Measurements from ENCODE around the gene USP7. TPM values are rescaled to one million over a fixed set of nuclear protein-coding genes. Genes with fewer than 3 reads are reported as not detected.

The USP7 gene
- polyA plus RNA-seq, 2 of the 4 experiments (the other 2 are of a cell fraction) = 39.6 to 65.9 TPM

DNA sequence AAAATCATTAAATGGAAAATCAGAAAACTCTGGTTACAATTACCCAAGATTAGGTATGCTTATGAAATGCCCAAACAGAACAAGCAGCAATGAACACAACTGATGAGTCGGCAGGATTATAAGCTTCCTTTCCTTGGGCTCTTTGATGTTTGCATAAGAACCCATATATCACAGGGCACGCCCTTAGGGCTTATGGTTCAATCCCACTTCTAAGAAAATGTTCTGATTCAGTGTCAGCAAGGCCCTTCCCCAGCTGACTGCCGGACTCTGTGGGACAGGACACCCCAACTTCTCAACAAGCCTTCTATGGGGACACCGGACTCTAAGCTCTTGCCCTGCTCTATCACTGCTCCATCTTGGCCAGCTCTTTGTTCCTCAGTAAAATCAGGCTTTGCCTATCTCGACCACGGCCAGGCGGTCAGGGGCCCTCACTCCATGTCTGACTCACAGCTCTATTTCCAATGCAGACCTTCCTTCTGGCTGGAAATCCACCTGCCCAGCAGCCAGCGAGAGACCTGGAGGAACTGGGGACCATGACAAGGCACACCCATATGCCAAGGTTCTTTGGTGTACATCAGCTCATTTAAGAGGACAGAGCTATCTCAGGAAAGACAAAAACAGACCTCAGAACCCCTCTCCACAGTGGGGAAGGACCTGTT is 54.8 kb downstream of the USP7 start:
- TF ChIP-seq EP300 (IDR thresholded peaks at IDR 0.05) (no peak), MAFK (IDR thresholded peaks at IDR 0.05; ENCODE audit: partially characterized antibody) (peak; percentile 89), TP53 (CRISPR knock-in tag; IDR thresholded peaks at IDR 0.05) (no peak)
- TF ChIP-seq, protein P1, sequence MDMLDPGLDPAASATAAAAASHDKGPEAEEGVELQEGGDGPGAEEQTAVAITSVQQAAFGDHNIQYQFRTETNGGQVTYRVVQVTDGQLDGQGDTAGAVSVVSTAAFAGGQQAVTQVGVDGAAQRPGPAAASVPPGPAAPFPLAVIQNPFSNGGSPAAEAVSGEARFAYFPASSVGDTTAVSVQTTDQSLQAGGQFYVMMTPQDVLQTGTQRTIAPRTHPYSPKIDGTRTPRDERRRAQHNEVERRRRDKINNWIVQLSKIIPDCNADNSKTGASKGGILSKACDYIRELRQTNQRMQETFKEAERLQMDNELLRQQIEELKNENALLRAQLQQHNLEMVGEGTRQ (IDR thresholded peaks at IDR 0.05) = no peak
- H3K4me3 ChIP-seq = no peak overlapping the region
- H3K9me3 ChIP-seq = no peaks in the 10 kb centered on the region
- no peak for DNase-seq (ENCODE audit: low read depth in 1 of 2, low spot score in 1 of 2)
- POLR2A ChIA-PET = no interaction called here
- 88% methylated on average over 8 of the region's 8 CpGs for WGBS (ENCODE audit: missing lambda C conversion rate)
- H3K4me2 ChIP-seq = no peak overlapping the region
- peaks cover 6% of the 10 kb centered on the region; the same call in 1 of the 3 replicates for H3K4me1 ChIP-seq
- H3K27ac ChIP-seq = 0 out of 6 replicates have a peak overlapping the region, but pooled peaks of 1 of the 2 experiments have one; percentile 3
- no peak for FAIRE-seq
- CTCF ChIA-PET = interaction anchor here (0.6 to 1.5 kb wide), 6 partner anchors 19 to 340 kb away, joined by 3 to 6 read pairs (median 4); no protein-coding TSS in a partner anchor
- ATAC-seq = no peak

DNA sequence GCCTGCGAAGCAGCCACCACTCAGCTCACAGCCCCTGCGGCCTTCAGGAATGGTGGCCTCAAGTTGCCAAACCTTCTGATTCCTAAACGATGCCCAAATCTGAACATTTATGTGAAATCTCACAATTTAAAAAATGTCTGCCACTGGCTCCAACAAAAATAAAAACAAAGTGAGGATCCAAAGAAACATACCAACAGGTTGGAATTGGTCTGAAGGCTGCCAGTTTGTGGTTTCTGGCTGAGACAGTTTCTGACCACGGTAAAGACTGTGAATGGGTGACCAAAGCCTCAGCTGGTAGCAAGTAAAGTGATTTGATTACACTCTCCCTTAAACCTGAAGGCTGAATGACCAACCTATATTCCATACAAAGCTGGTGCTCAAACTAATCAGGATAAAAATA is 56.6 kb downstream of the USP7 start:
- ATAC-seq = no peak
- Histone ChIP-seq H3K4me2 (no peak overlapping the region), H3K4me3 (no peak overlapping the region), H3K9me3 (no peaks in the 10 kb centered on the region), H3K4me1 (peaks cover 6% of the 10 kb centered on the region; the same call in 1 of the 3 replicates), H3K27ac (no peak overlapping the region)
- 85% methylated on average over 4 of the region's 4 CpGs for WGBS (ENCODE audit: missing lambda C conversion rate)
- no peak for FAIRE-seq
- CTCF ChIA-PET = interaction anchor here (1.2 kb wide), 1 partner anchor 102 kb away, joined by 5 read pairs; no protein-coding TSS in a partner anchor
- DNase-seq (ENCODE audit: low read depth in 1 of 2, low spot score in 1 of 2) = no peak
- POLR2A ChIA-PET = interaction anchor here (1.6 kb wide), 1 partner anchor 38 kb away, joined by 4 read pairs; the partner anchor contains the start of gene CARHSP1
- TF ChIP-seq EHF (CRISPR knock-in tag; IDR thresholded peaks at IDR 0.05) = no peak
- no peak for TF ChIP-seq JUNB (IDR thresholded peaks at IDR 0.05)
- no peak for TF ChIP-seq TP53 (CRISPR knock-in tag; IDR thresholded peaks at IDR 0.05)
- no peak for TF ChIP-seq GATA3 (IDR thresholded peaks at IDR 0.05; ENCODE audit: borderline replicate concordance)
- no peak for TF ChIP-seq EP300 (IDR thresholded peaks at IDR 0.05)
- TF ChIP-seq TFCP2L1 (CRISPR knock-in tag; IDR thresholded peaks at IDR 0.05) = no peak
- no peak for TF ChIP-seq MAFK (IDR thresholded peaks at IDR 0.05; ENCODE audit: partially characterized antibody)
- no peak for TF ChIP-seq RAD21 (conservative IDR thresholded peaks at IDR 0.05 in 1 of 2, IDR thresholded peaks at IDR 0.05 in 1 of 2)

DNA sequence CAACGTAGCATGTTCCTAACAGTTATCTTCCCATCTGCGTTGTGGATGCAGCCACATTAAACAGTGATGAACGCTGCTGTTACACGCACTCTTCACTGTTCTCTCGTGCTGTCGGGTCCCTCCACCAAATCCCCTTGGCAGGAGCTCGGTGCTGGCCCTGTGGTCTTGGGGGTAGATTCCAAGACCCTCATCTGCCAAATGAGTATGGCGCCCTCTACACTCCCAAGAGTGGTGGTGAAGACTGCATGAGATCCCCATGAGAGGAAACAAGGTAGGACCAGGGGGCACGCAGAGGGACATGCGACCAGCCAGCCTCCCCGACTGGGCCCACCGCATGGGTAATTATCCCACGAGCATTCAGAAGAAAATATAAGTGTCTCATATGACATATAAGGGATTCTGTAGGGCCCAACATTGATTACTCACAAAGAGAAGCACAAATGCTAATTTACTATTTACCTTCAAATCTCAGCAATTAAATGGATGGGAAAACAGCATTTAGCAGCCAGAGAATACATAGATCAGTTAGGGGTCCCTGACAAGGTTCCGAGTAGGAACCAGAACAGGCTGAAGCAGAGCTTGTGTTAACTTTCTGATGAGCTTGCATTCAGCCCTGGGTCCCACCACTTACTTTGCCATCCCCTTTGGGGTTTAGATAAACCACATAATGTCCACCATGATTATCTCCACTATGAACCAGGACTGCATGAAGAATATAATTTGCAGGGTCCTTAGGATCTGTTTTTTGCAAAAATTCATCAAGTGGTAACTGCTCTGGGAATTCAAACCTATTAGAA is 57.7 kb downstream of the USP7 start:
- H3K4me1 ChIP-seq = peaks cover 6% of the 10 kb centered on the region; the same call in 1 of the 3 replicates
- H3K27ac ChIP-seq = no peak overlapping the region
- WGBS (ENCODE audit: missing lambda C conversion rate) = 89% methylated on average over 14 of the region's 14 CpGs
- no peak overlapping the region for H3K4me3 ChIP-seq
- ATAC-seq (peak; percentile 70 to 73; a peak in 4 of 6 replicates), FAIRE-seq (no peak), DNase-seq (ENCODE audit: low read depth in 1 of 2, low spot score in 1 of 2) (peak in 1 of 2 experiments; percentile 25)
- no peak for TF ChIP-seq RAD21 (conservative IDR thresholded peaks at IDR 0.05 in 1 of 2, IDR thresholded peaks at IDR 0.05 in 1 of 2)
- no peak for TF ChIP-seq SMC3 (IDR thresholded peaks at IDR 0.05)
- TF ChIP-seq HOXB13 (CRISPR knock-in tag; IDR thresholded peaks at IDR 0.05; ENCODE audit: low read depth) = no peak
- TF ChIP-seq, protein P2, sequence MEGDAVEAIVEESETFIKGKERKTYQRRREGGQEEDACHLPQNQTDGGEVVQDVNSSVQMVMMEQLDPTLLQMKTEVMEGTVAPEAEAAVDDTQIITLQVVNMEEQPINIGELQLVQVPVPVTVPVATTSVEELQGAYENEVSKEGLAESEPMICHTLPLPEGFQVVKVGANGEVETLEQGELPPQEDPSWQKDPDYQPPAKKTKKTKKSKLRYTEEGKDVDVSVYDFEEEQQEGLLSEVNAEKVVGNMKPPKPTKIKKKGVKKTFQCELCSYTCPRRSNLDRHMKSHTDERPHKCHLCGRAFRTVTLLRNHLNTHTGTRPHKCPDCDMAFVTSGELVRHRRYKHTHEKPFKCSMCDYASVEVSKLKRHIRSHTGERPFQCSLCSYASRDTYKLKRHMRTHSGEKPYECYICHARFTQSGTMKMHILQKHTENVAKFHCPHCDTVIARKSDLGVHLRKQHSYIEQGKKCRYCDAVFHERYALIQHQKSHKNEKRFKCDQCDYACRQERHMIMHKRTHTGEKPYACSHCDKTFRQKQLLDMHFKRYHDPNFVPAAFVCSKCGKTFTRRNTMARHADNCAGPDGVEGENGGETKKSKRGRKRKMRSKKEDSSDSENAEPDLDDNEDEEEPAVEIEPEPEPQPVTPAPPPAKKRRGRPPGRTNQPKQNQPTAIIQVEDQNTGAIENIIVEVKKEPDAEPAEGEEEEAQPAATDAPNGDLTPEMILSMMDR (IDR thresholded peaks at IDR 0.05) = peak; percentile 24; the same call in 2 of the 3 replicates
- TF ChIP-seq, protein P3, sequence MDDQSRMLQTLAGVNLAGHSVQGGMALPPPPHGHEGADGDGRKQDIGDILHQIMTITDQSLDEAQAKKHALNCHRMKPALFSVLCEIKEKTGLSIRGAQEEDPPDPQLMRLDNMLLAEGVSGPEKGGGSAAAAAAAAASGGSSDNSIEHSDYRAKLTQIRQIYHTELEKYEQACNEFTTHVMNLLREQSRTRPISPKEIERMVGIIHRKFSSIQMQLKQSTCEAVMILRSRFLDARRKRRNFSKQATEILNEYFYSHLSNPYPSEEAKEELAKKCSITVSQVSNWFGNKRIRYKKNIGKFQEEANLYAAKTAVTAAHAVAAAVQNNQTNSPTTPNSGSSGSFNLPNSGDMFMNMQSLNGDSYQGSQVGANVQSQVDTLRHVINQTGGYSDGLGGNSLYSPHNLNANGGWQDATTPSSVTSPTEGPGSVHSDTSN (IDR thresholded peaks at IDR 0.05) = no peak
- no peak for TF ChIP-seq TP53 (CRISPR knock-in tag; IDR thresholded peaks at IDR 0.05)
- no peak for TF ChIP-seq ZNF302 (CRISPR knock-in tag; IDR thresholded peaks at IDR 0.05)
- TF ChIP-seq KDM5A (IDR thresholded peaks at IDR 0.05) = no peak
- TF ChIP-seq POLR2A (IDR thresholded peaks at IDR 0.05; ENCODE audit: low read length) = no peak
- POLR2A ChIA-PET = no interaction called here
- no peak overlapping the region for H3K4me2 ChIP-seq
- CTCF ChIA-PET = interaction anchor here (0.7 to 3.0 kb wide), 14 partner anchors 8 to 219 kb away, joined by 3 to 20 read pairs (median 3); no protein-coding TSS in a partner anchor
- H3K9me3 ChIP-seq = no peaks in the 10 kb centered on the region

Data from A549 (cell line).